Endothelial cell of umbilical vein (primary cell): ENCODE results near the gene FZD1. TPM values are rescaled to one million over a fixed set of nuclear protein-coding genes. Genes with fewer than 3 reads are reported as not detected.

ENCODE experiments used
- BruUV-seq: library from RNA; stranded (reverse); fragments of 400-500 nt; replicated peaks from 2 replicates; lab custom pipeline; 2021; lab: Mats Ljungman, UMichigan
- CTCF ChIA-PET: fragments of 300-600, 350-600 bp; sonication (Branson Sonifier 250); formaldehyde crosslinking; loops from one replicate; lab custom pipeline; 2021; ENCODE audit warnings: antibody characterized with exemption, inconsistent platforms; lab: Charles Lee
- POLR2A ChIA-PET: fragments of 300-600, 350-600 bp; sonication (Branson Sonifier 250); formaldehyde crosslinking; loops from one replicate; lab custom pipeline; 2021; ENCODE audit warnings: antibody characterized with exemption, inconsistent platforms; lab: Charles Lee
- DNase-seq: peaks from one replicate; pipeline ENCODE4 v3.0.0-alpha.2; 2011; ENCODE audit warnings: low read depth, low spot score
- FAIRE-seq: peaks from 2 replicates; lab custom pipeline; 2011; peaks lifted over from hg19 to GRCh38; lab: Jason Lieb, UNC
- H2AFZ ChIP-seq: 2 replicates; pipeline ENCODE4 v1.6.0; 2012; ENCODE audit warnings: low read depth, low read length, control low read depth, inconsistent platforms
- H3K27ac ChIP-seq: 2 replicates; pipeline ENCODE4 v1.5.1; 2011; ENCODE audit warnings: low read depth, mild to moderate bottlenecking, control low read depth, low read length, moderate library complexity; ENCODE audit not compliant: insufficient read depth
- H3K27me3 ChIP-seq, 2 experiments: 2 replicates each; pipeline versions ENCODE4 v1.6.0 to v1.6.1; 2011; ENCODE audit warnings: low read length in 2 of 2, mixed read lengths in 1 of 2; ENCODE audit not compliant: control insufficient read depth in 2 of 2, insufficient read depth in 2 of 2
- H3K36me3 ChIP-seq, 2 experiments: 2 replicates in 1 of 2; 3 replicates in 1 of 2; pipeline ENCODE4 v1.5.1; 2011; ENCODE audit warnings: low read length in 2 of 2, mild to moderate bottlenecking in 1 of 2, moderate library complexity in 1 of 2; ENCODE audit not compliant: control insufficient read depth in 2 of 2, insufficient read depth in 2 of 2; ENCODE audit errors: extremely low read depth in 1 of 2
- H3K4me1 ChIP-seq: 3 replicates; pipeline ENCODE4 v1.5.1; 2011; ENCODE audit warnings: mild to moderate bottlenecking, low read length; ENCODE audit not compliant: control insufficient read depth, insufficient read depth; ENCODE audit errors: extremely low read depth
- H3K4me2 ChIP-seq: 2 replicates; pipeline ENCODE4 v1.6.1; 2011; ENCODE audit warnings: low read length, control low read depth, mixed read lengths; ENCODE audit not compliant: insufficient read depth
- H3K4me3 ChIP-seq, 3 experiments: fragments of 200-600 bp in 1 of 3; sonication (generic), shearing (Covaris generic) in 1 of 3; replicated peaks in 1 of 3; 2 replicates each; pipeline ENCODE4 v1.5.1; 2011 to 2016; ENCODE audit warnings: control low read depth in 3 of 3, low read length in 3 of 3, mild to moderate bottlenecking in 2 of 3, inconsistent platforms in 1 of 3, low read depth in 1 of 3, moderate library complexity in 1 of 3; ENCODE audit not compliant: insufficient read depth in 1 of 3
- H3K79me2 ChIP-seq: 2 replicates; pipeline ENCODE4 v1.6.0; 2012; ENCODE audit warnings: low read length, inconsistent platforms; ENCODE audit not compliant: control insufficient read depth, insufficient read depth
- H3K9ac ChIP-seq: replicated peaks from 2 replicates; pipeline ENCODE3; 2011; ENCODE audit warnings: low read length, control low read depth; ENCODE audit not compliant: insufficient read depth; ENCODE audit errors: extremely low read depth
- H3K9me1 ChIP-seq: replicated peaks from 3 replicates; pipeline ENCODE4 v1.6.0; 2011; ENCODE audit warnings: mild to moderate bottlenecking, low read length; ENCODE audit not compliant: control insufficient read depth, insufficient read depth; ENCODE audit errors: extremely low read depth
- H3K9me3 ChIP-seq: replicated peaks from 2 replicates; pipeline ENCODE4 v1.5.1; 2012; ENCODE audit warnings: low read length, inconsistent platforms; ENCODE audit not compliant: control insufficient read depth, insufficient read depth
- H4K20me1 ChIP-seq: replicated peaks from 2 replicates; pipeline ENCODE3; 2011; ENCODE audit warnings: mild to moderate bottlenecking, low read length; ENCODE audit not compliant: control insufficient read depth, insufficient read depth; ENCODE audit errors: extremely low read depth
- CTCF ChIP-seq, 2 donors: IDR thresholded peaks; 1 replicate in 1 of 2; 2 replicates in 1 of 2; pipeline ENCODE4 v1.5.1; 2011; ENCODE audit warnings: low read length in 2 of 2, mild to moderate bottlenecking in 2 of 2, moderate library complexity in 2 of 2, control low read depth in 1 of 2, inconsistent platforms in 1 of 2, low read depth in 1 of 2; ENCODE audit not compliant: insufficient read depth in 1 of 2; ENCODE audit errors: extremely low read depth in 1 of 2
- FOS ChIP-seq: IDR thresholded peaks from 2 replicates; pipeline ENCODE4 v1.6.1; 2011; ENCODE audit warnings: mild to moderate bottlenecking, low read length, moderate library complexity, borderline replicate concordance; ENCODE audit not compliant: insufficient read depth
- GATA2 ChIP-seq: IDR thresholded peaks from 2 replicates; pipeline ENCODE4 v1.7.0; 2011; ENCODE audit warnings: low read depth, mild to moderate bottlenecking, moderate library complexity, mixed read lengths, low read length; ENCODE audit not compliant: insufficient read length, insufficient read depth
- JUN ChIP-seq: IDR thresholded peaks from 2 replicates; pipeline ENCODE4 v1.6.1; 2011; ENCODE audit warnings: borderline replicate concordance, low read depth; ENCODE audit not compliant: insufficient read length, insufficient read depth
- MAX ChIP-seq: IDR thresholded peaks from 2 replicates; pipeline ENCODE4 v1.6.1; 2011; ENCODE audit not compliant: insufficient read depth, insufficient read length
- MYC ChIP-seq: IDR thresholded peaks from one replicate; pipeline ENCODE4 v1.6.1; 2011; ENCODE audit warnings: mild to moderate bottlenecking, low read depth, low read length
- POLR2AphosphoS5 ChIP-seq: IDR thresholded peaks from 2 replicates; pipeline ENCODE4 v1.6.1; 2012; ENCODE audit warnings: low read depth, mild to moderate bottlenecking, control low read depth, low read length, moderate library complexity; ENCODE audit not compliant: insufficient read depth
- dilution Hi-C: fragments of 300-500 bp; cut with MboI; formaldehyde crosslinking; loops from one replicate; pipeline ENCODE4 v1.15.0; 2019; ENCODE audit warnings: low sequenced_read_pairs; ENCODE audit not compliant: extremely low pct_ligation_motif_present
- intact Hi-C: fragments of 100-400 bp; cut with micrococcal nuclease; formaldehyde crosslinking; loops from one replicate; pipeline ENCODE4 v1.10.0; 2022
- polyA plus RNA-seq, 4 experiments: library from polyadenylated mRNA; depleted of rRNA in 3 of 4; stranded (reverse) in 3 of 4; unstranded in 1 of 4; fragments of >200 nt; gene quantifications; 2 replicates each; pipeline versions ENCODE4 v1.2.1 to v1.2.3, GENCODE V29; 2011 to 2012; ENCODE audit warnings: missing spikeins in 1 of 4
- total RNA-seq: library from RNA; stranded (reverse); gene quantifications from 2 replicates; pipeline ENCODE4 v1.2.3, GENCODE V29; 2021

FZD1 gene
- total and polyA plus RNA-seq, 2 donors (not counting 3 experiments of a cell fraction or from before 2014, with no cell fraction given): 2.4 to 3.4 TPM

GRCh38 chr7:91233212-91233611 is 31.0 kb upstream of the FZD1 start:
- Histone ChIP-seq H3K27me3 (peaks cover 5% of the 10 kb centered on the region in 2 experiments), H3K9ac (no peak overlapping the region), H3K27ac (no peak overlapping the region), H4K20me1 (no peaks in the 10 kb centered on the region), H3K9me3 (no peaks in the 10 kb centered on the region), H3K9me1 (peaks cover 2% of the 10 kb centered on the region), H3K4me1 (peaks cover 10% of the 10 kb centered on the region), H3K4me2 (no peak overlapping the region), H3K79me2 (no peaks in the 10 kb centered on the region), H2AFZ (no peak overlapping the region), H3K4me3 (no peak overlapping the region), H3K36me3 (no peaks in the 10 kb centered on the region)
- ChIA-PET CTCF (interaction anchor here (1.1 to 1.3 kb wide), 2 partner anchors 13 to 341 kb away, joined by 3 read pairs; no protein-coding TSS in a partner anchor), POLR2A (no interaction called here)
- intact Hi-C loops: no loop called here
- FAIRE-seq (no peak), DNase-seq (no peak)
- BruUV-seq: no TSS peak
- TF ChIP-seq FOS: no peak
- TF ChIP-seq CTCF (IDR thresholded peaks at IDR 0.05; ENCODE audit: extremely low read depth in 1 of 2, insufficient read depth in 1 of 2, low read depth in 1 of 2, low read length in 2 of 2): no peak
- TF ChIP-seq JUN: no peak
- TF ChIP-seq POLR2AphosphoS5: no peak
- TF ChIP-seq MAX: no peak
- TF ChIP-seq GATA2: no peak
- no peak for TF ChIP-seq MYC
- dilution Hi-C loops: no loop called here
